Calu3 (cell line): ENCODE results near the gene TAF11L9. TPM values are rescaled to one million over a fixed set of nuclear protein-coding genes. Genes with fewer than 3 reads are reported as not detected.
"Not testable (repeated sequence)": the region's sequence is repeated elsewhere in the genome, so short reads cannot be mapped to it uniquely, and the experiment has no call there.

Experiments
- BruUV-seq: library from RNA; stranded (reverse); fragments of 400-500 nt; replicated peaks from 2 replicates; lab custom pipeline; 2021; lab: Mats Ljungman, UMichigan
- CTCF ChIA-PET: fragments of 300-600 bp; sonication (Branson Sonifier 250); formaldehyde crosslinking; loops from one replicate; lab custom pipeline; 2022; ENCODE audit warnings: antibody characterized with exemption; lab: Charles Lee
- DNase-seq: peaks from one replicate; pipeline ENCODE4 v3.0.0; 2022
- H3K27ac Mint-ChIP-seq: one replicate; pipeline ENCODE4 v1.8.0; 2022; ENCODE audit warnings: mixed read lengths; ENCODE audit not compliant: unreplicated experiment
- H3K27me3 Mint-ChIP-seq: one replicate; pipeline ENCODE4 v1.8.0; 2022; ENCODE audit warnings: mixed read lengths; ENCODE audit not compliant: unreplicated experiment
- H3K36me3 Mint-ChIP-seq: one replicate; pipeline ENCODE4 v1.8.0; 2022; ENCODE audit warnings: mild to moderate bottlenecking, moderate library complexity, mixed read lengths; ENCODE audit not compliant: insufficient read depth, unreplicated experiment
- H3K4me1 Mint-ChIP-seq: one replicate; pipeline ENCODE4 v1.8.0; 2022; ENCODE audit warnings: mild to moderate bottlenecking, low read depth, mixed read lengths; ENCODE audit not compliant: unreplicated experiment
- H3K4me3 Mint-ChIP-seq: one replicate; pipeline ENCODE4 v1.8.0; 2022; ENCODE audit warnings: mild to moderate bottlenecking, low read depth, moderate library complexity, mixed read lengths; ENCODE audit not compliant: unreplicated experiment
- H3K9me3 Mint-ChIP-seq: one replicate; pipeline ENCODE4 v1.8.0; 2022; ENCODE audit warnings: low read depth, mixed read lengths; ENCODE audit not compliant: unreplicated experiment
- intact Hi-C: fragments of 100-400 bp; cut with micrococcal nuclease; formaldehyde crosslinking; loops from one replicate; pipeline ENCODE4 v1.10.0; 2022; ENCODE audit not compliant: unreplicated experiment
- total RNA-seq: library from RNA; stranded (reverse); gene quantifications from 2 replicates; pipeline ENCODE4 v1.2.3, GENCODE V29; 2022

TAF11L9 gene
- total RNA-seq, 1 experiment from 2014 or later: not detected

DNA sequence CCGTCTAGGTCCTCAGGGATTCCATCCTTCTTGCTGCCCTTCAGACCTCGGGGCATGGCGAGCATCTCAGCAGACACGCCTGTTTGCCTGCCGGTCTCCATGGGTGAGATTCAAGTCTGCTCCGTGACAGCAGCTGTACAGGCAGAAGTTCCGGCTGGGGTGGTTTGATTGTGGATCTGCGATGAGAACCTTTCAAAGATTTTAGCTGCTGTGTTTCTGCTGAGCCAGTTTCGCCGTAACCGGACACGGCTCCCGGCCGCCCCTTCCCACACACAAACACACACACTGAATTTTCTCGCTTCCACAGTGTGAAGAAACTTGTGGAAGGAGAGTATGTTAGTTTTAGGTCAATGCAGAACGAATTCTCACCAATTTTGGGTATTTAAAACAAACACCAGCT, 3.3 kb downstream of the TAF11L9 start, which contains the start of gene TAF11L8:
TAF11L8 (minus strand) TSS at position 101 of the 400 bp plus-strand sequence.
- not testable (repeated sequence) for DNase-seq, BruUV-seq, H3K9me3 Mint-ChIP-seq

DNA sequence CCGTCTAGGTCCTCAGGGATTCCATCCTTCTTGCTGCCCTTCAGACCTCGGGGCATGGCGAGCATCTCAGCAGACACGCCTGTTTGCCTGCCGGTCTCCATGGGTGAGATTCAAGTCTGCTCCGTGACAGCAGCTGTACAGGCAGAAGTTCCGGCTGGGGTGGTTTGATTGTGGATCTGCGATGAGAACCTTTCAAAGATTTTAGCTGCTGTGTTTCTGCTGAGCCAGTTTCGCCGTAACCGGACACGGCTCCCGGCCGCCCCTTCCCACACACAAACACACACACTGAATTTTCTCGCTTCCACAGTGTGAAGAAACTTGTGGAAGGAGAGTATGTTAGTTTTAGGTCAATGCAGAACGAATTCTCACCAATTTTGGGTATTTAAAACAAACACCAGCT, 8.5 kb downstream of the TAF11L9 start, which contains the start of gene TAF11L7:
TAF11L7 (minus strand) TSS at position 101 of the 400 bp plus-strand sequence.
- H3K27ac Mint-ChIP-seq, CTCF ChIA-PET, DNase-seq, intact Hi-C loops, BruUV-seq, H3K9me3 Mint-ChIP-seq, H3K27me3 Mint-ChIP-seq, H3K4me1 Mint-ChIP-seq, H3K36me3 Mint-ChIP-seq, H3K4me3 Mint-ChIP-seq: not testable (repeated sequence)

More for the DNA sequence above, 3.3 kb downstream of the TAF11L9 start, which contains the start of gene TAF11L8:
- H3K27ac Mint-ChIP-seq, H3K27me3 Mint-ChIP-seq, H3K4me1 Mint-ChIP-seq, H3K4me3 Mint-ChIP-seq, intact Hi-C loops, H3K36me3 Mint-ChIP-seq, CTCF ChIA-PET: not testable (repeated sequence)

Other genes starting within 250 kb of the TAF11L9 start
- not detected in 2 replicates for gene TAF11L2, start 96.2 kb downstream of the TAF11L9 start, total RNA-seq
- not detected in 2 replicates for gene TAF11L3, start 76.0 kb downstream of the TAF11L9 start, total RNA-seq
- not detected in 2 replicates for gene TAF11L4, start 72.6 kb downstream of the TAF11L9 start, total RNA-seq
- not detected in 2 replicates for gene TAF11L5, start 69.2 kb downstream of the TAF11L9 start, total RNA-seq
- not detected in 2 replicates for gene TAF11L6, start 65.7 kb downstream of the TAF11L9 start, total RNA-seq
- not detected in 2 replicates for gene TAF11L7, start 8.6 kb downstream of the TAF11L9 start, total RNA-seq
- not detected in 2 replicates for gene TAF11L8, start 3.4 kb downstream of the TAF11L9 start, total RNA-seq
- not detected in 2 replicates for gene TAF11L10, start 3.4 kb upstream of the TAF11L9 start, total RNA-seq
- gene TAF11L11, start 9.8 kb upstream of the TAF11L9 start, total RNA-seq: not detected in 2 replicates
- gene TAF11L12, start 16.0 kb upstream of the TAF11L9 start, total RNA-seq: not detected in 2 replicates
- not detected in 2 replicates for gene TAF11L13, start 37.7 kb upstream of the TAF11L9 start, total RNA-seq
- not detected in 2 replicates for gene TAF11L14, start 40.1 kb upstream of the TAF11L9 start, total RNA-seq